Muscle layer of duodenum (tissue), 2 donors: Measurements from ENCODE around the gene NSUN5.
"Not testable (repeated sequence)": the region's sequence is repeated elsewhere in the genome, so short reads cannot be mapped to it uniquely, and the experiment has no call there.

Experiments used
- H3K27ac ChIP-seq: one replicate; pipeline ENCODE4 v1.7.0; 2013; ENCODE audit warnings: mild to moderate bottlenecking, low read length
- H3K27me3 ChIP-seq: one replicate; pipeline ENCODE4 v1.7.0; 2013; ENCODE audit warnings: low read depth, mild to moderate bottlenecking, control low read depth, low read length
- H3K36me3 ChIP-seq, 2 donors: one replicate each; pipeline ENCODE4 v1.7.0; 2013; ENCODE audit warnings: low read length in 2 of 2, control low read depth in 1 of 2, mild to moderate bottlenecking in 1 of 2; ENCODE audit not compliant: insufficient read depth in 2 of 2, control insufficient read depth in 1 of 2
- H3K4me1 ChIP-seq, 2 donors: one replicate each; pipeline ENCODE4 v1.7.0; 2013; ENCODE audit warnings: low read length in 2 of 2, mild to moderate bottlenecking in 2 of 2, control low read depth in 1 of 2, moderate library complexity in 1 of 2; ENCODE audit not compliant: insufficient read depth in 2 of 2, control insufficient read depth in 1 of 2
- H3K4me3 ChIP-seq, 2 donors: one replicate each; pipeline ENCODE4 v1.7.0; 2013; ENCODE audit warnings: low read length in 2 of 2, low read depth in 1 of 2, mild to moderate bottlenecking in 1 of 2
- H3K9me3 ChIP-seq, 2 donors: one replicate each; pipeline ENCODE4 v1.7.0; 2013; ENCODE audit warnings: low read length in 2 of 2, control low read depth in 1 of 2, mild to moderate bottlenecking in 1 of 2; ENCODE audit not compliant: control insufficient read depth in 1 of 2
- donor health status: healthy.

Gene NSUN5

GRCh38 chr7:73324081-73324845 is 15.6 kb upstream of the NSUN5 start:
- not testable (repeated sequence) for H3K4me1 ChIP-seq, H3K27me3 ChIP-seq, H3K36me3 ChIP-seq, H3K9me3 ChIP-seq, H3K27ac ChIP-seq
- H3K4me3 ChIP-seq = peak overlapping the region in 1 of 2 donors; percentile 54

DNA sequence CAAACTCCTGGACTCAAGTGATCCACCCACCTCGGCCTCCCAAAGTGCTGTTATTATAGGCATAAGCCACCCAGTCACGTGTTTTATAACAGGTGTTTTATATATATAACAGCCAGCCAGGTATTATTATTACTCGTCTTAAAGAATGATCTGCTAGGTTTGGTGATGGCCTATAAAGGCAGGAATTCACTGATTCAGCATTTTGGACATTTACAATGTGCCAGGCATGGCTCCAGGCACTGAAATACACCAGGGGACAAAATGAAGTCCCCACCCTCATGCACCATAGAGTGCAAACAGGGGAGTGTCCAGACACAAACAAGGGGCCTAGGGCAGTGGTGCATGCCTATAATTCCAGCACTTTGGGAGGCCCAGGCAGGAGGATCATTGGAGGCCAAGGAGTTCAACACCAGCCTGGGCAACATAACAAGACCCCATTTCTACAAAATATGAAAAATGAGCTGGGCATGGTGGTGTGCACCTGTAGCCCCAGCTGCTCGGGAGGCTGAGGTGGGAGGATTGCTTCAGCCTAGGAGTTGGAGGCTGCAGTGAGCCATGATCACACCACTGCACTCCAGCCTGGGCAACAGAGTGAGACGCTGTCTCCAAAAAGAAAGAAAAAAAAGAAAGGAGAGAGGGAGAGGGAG is 14.9 kb upstream of the NSUN5 start:
- not testable (repeated sequence) for H3K27me3 ChIP-seq, H3K9me3 ChIP-seq, H3K36me3 ChIP-seq, H3K4me1 ChIP-seq, H3K27ac ChIP-seq
- H3K4me3 ChIP-seq = peak overlapping the region in 1 of 2 donors; percentile 54

DNA sequence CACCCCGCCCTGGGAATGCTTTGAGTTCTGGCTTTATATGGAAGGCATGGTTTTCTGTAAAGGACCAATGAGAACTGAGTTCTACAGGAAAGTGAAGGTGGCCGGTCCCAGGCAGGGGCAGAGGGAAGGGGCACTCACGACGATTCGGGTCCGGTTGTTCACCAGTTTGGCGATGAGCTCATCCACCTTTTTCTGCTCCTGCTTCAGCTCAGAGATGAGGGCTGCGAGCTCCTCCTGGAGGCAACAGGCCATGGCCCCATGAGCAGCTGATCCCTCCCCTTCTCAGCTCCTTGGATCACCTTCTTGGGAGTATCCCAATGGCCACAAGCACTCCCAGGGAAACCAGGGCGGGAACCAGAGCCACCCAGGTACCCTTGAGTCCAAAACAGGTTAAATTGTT is 11.4 kb upstream of the NSUN5 start:
- H3K27ac ChIP-seq, H3K27me3 ChIP-seq, H3K4me1 ChIP-seq, H3K36me3 ChIP-seq, H3K4me3 ChIP-seq, H3K9me3 ChIP-seq: not testable (repeated sequence)

GRCh38 chr7:73319541-73319940 is 10.9 kb upstream of the NSUN5 start:
- not testable (repeated sequence) for H3K9me3 ChIP-seq, H3K4me1 ChIP-seq, H3K27me3 ChIP-seq, H3K27ac ChIP-seq, H3K36me3 ChIP-seq, H3K4me3 ChIP-seq

GRCh38 chr7:73318656-73319204 is 10.1 kb upstream of the NSUN5 start:
- not testable (repeated sequence) for H3K9me3 ChIP-seq, H3K4me3 ChIP-seq, H3K27ac ChIP-seq, H3K4me1 ChIP-seq, H3K36me3 ChIP-seq, H3K27me3 ChIP-seq

- Histone ChIP-seq H3K27me3 (no peaks in the 10 kb centered on the region), H3K9me3 (no peaks in the 10 kb centered on the region), H3K4me1 (no peaks in the 10 kb centered on the region), H3K36me3 (no peaks in the 10 kb centered on the region), H3K4me3 (no peak overlapping the region), H3K27ac (no peak overlapping the region)
Observed at GRCh38 chr7:73316521-73316920, 7.9 kb upstream of the NSUN5 start.

- no peak overlapping the region for H3K4me3 ChIP-seq
- H3K4me1 ChIP-seq = no peaks in the 10 kb centered on the region
- no peaks in the 10 kb centered on the region for H3K27me3 ChIP-seq
- no peak overlapping the region for H3K27ac ChIP-seq
- no peaks in the 10 kb centered on the region for H3K9me3 ChIP-seq
- H3K36me3 ChIP-seq = no peaks in the 10 kb centered on the region
Observed at GRCh38 chr7:73314271-73314670, 5.6 kb upstream of the NSUN5 start.

DNA sequence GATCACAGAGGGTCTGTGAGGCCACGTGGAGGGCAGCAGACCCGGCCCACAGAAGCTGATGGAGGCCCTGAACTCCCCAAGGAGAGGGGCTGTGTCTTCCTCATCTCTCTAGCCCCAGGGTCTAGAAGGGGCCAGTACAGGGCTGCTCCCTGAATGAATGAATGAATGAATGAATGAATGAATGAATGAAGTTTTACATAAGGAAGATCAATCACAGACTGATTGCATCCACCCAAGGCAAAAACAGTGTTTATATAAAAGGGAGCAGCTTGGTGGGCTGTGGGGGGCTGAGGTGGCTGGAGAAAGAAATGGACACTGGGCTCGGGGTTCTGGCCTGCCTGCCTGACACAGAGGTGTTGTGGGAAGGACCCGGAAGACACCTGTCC is 4.9 kb upstream of the NSUN5 start:
- no peaks in the 10 kb centered on the region for H3K27me3 ChIP-seq
- no peaks in the 10 kb centered on the region for H3K4me1 ChIP-seq
- H3K36me3 ChIP-seq = no peaks in the 10 kb centered on the region
- H3K9me3 ChIP-seq = no peaks in the 10 kb centered on the region
- no peak overlapping the region for H3K27ac ChIP-seq
- no peak overlapping the region for H3K4me3 ChIP-seq

DNA sequence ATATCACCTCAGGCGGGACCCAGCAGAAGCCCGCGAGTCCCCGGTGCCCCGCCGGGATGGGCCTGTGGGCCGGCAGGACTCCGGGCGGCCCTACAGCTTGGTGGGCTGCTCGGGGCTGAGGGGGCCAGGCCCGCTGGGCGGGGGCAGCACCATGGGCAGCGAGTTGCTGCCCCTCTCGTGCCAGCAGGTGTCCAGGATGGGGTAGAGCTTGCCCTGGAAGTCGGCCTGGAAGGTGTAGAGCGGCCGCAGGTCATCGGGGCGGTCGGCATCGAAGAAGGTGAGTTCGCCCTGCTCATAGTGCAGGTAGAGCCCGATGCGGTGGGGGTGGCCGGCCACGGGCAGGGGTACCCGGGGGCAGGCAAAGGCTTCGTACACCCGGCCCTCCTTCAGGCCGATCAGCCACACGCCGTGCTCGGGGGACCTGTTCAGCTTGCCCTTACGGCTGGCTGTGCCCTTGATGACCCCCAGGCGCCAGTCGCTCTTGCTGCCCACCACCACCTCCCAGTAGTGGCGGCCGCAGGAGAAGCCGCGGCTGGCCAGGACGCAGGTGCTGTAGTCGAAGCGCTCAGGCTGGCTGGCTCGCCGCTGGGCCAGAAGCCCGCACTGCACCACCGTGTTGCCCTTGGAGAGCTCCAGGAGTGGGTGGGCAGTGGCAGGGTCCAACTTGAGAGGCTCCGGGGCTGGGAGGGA is 4.3 kb upstream of the NSUN5 start:
- Histone ChIP-seq H3K4me1 (no peaks in the 10 kb centered on the region), H3K36me3 (no peaks in the 10 kb centered on the region), H3K27me3 (no peaks in the 10 kb centered on the region), H3K4me3 (no peak overlapping the region), H3K9me3 (no peaks in the 10 kb centered on the region), H3K27ac (no peak overlapping the region)

DNA sequence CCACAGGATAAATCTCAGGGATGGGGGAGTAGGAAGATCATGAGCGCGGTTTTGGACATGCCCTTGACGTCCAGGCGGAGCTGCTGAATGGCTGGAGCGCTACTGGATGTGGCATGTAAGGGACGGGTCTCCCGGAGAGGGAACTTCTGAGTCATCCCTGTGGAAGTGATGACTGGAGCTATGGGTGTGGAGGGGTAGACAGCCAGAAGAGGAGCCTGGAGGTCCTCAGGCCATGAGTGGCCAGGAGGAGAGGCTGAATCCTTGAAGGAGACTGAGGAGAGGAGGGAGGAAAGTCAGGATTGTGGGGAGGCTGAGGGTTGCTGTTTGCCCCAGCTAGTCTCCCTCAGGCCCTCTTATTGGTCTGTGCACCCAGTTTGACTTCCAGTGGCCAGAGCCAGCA is 2.8 kb upstream of the NSUN5 start:
- H3K4me3 ChIP-seq, H3K27me3 ChIP-seq, H3K36me3 ChIP-seq, H3K9me3 ChIP-seq, H3K4me1 ChIP-seq, H3K27ac ChIP-seq: not testable (repeated sequence)

GRCh38 chr7:73308074-73308664 is 457 bp downstream of the NSUN5 start:
- peak overlapping the region; percentile 70 to 87 for H3K4me3 ChIP-seq
- peak overlapping the region; percentile 31 for H3K27ac ChIP-seq
- peaks cover 0 to 3% of the 10 kb centered on the region in 2 donors for H3K4me1 ChIP-seq
- H3K27me3 ChIP-seq = no peaks in the 10 kb centered on the region
- H3K36me3 ChIP-seq = peaks cover 7 to 26% of the 10 kb centered on the region in 2 donors
- no peaks in the 10 kb centered on the region for H3K9me3 ChIP-seq
